ENCODE results near the gene SUCO. TPM values are rescaled to one million over a fixed set of nuclear protein-coding genes. Genes with fewer than 3 reads are reported as not detected.

SUCO gene
- total and polyA plus RNA-seq, 3 experiments from 2014 or later = 15.3 to 25.2 (median 25.1) TPM

- no peak overlapping the region for H3K27ac Mint-ChIP-seq
- Histone ChIP-seq H3K27me3 (ENCODE audit: insufficient read depth, low read length, poor library complexity, severe bottlenecking) (no peaks in the 10 kb centered on the region), H3K4me3 (ENCODE audit: low read length) (no peak overlapping the region), H3K4me1 (ENCODE audit: insufficient read depth, low read length) (no peaks in the 10 kb centered on the region), H3K36me3 (ENCODE audit: insufficient read depth, low read length) (no peaks in the 10 kb centered on the region), H3K9me3 (ENCODE audit: low read length) (no peaks in the 10 kb centered on the region), H3K27ac (ENCODE audit: low read depth, low read length) (no peak overlapping the region)
- no peaks in the 10 kb centered on the region for H3K9me3 Mint-ChIP-seq
- ChIA-PET CTCF (no interaction called here), POLR2A (no interaction called here)
- H3K36me3 Mint-ChIP-seq = peaks cover 0 to 3% (median 2%) of the 10 kb centered on the region in 3 donors
- no peak overlapping the region for H3K4me3 Mint-ChIP-seq
- no peak for DNase-seq
- H3K27me3 Mint-ChIP-seq = peaks cover 2 to 19% of the 10 kb centered on the region in 2 donors
- H3K4me1 Mint-ChIP-seq = no peaks in the 10 kb centered on the region
These were observed 25.2 kb upstream of the SUCO start for GRCh38 chr1:172507741-172508140.

GRCh38 chr1:172510479-172510878, 22.5 kb upstream of the SUCO start:
- Mint-ChIP-seq H3K4me3 (no peak overlapping the region), H3K36me3 (peaks cover 0 to 3% (median 2%) of the 10 kb centered on the region in 3 donors), H3K9me3 (no peaks in the 10 kb centered on the region), H3K4me1 (no peaks in the 10 kb centered on the region), H3K27ac (no peak overlapping the region), H3K27me3 (peaks cover 2 to 6% of the 10 kb centered on the region in 2 donors)
- Histone ChIP-seq H3K4me1 (ENCODE audit: insufficient read depth, low read length) (no peaks in the 10 kb centered on the region), H3K36me3 (ENCODE audit: insufficient read depth, low read length) (no peaks in the 10 kb centered on the region), H3K27ac (ENCODE audit: low read depth, low read length) (no peak overlapping the region), H3K9me3 (ENCODE audit: low read length) (no peaks in the 10 kb centered on the region), H3K4me3 (ENCODE audit: low read length) (no peak overlapping the region), H3K27me3 (ENCODE audit: insufficient read depth, low read length, poor library complexity, severe bottlenecking) (no peaks in the 10 kb centered on the region)
- DNase-seq = no peak
- ChIA-PET CTCF (interaction anchor here (1.4 kb wide), 1 partner anchor 17 kb away, joined by 3 read pairs; no protein-coding TSS in a partner anchor), POLR2A (interaction anchor here (0.6 kb wide), 1 partner anchor 476 kb away, joined by 3 read pairs; no protein-coding TSS in a partner anchor)

GRCh38 chr1:172512591-172512990, 20.4 kb upstream of the SUCO start:
- H3K27ac Mint-ChIP-seq = no peak overlapping the region
- Histone ChIP-seq H3K27me3 (ENCODE audit: insufficient read depth, low read length, poor library complexity, severe bottlenecking) (no peaks in the 10 kb centered on the region), H3K4me1 (ENCODE audit: insufficient read depth, low read length) (no peaks in the 10 kb centered on the region), H3K9me3 (ENCODE audit: low read length) (no peaks in the 10 kb centered on the region), H3K27ac (ENCODE audit: low read depth, low read length) (no peak overlapping the region), H3K36me3 (ENCODE audit: insufficient read depth, low read length) (no peaks in the 10 kb centered on the region), H3K4me3 (ENCODE audit: low read length) (no peak overlapping the region)
- no peak for DNase-seq
- CTCF ChIA-PET = no interaction called here
- no peak overlapping the region for H3K4me3 Mint-ChIP-seq
- POLR2A ChIA-PET = no interaction called here
- no peaks in the 10 kb centered on the region for H3K9me3 Mint-ChIP-seq
- H3K27me3 Mint-ChIP-seq = peaks cover 0 to 6% of the 10 kb centered on the region in 2 donors
- H3K36me3 Mint-ChIP-seq = peaks cover 0 to 3% (median 2%) of the 10 kb centered on the region in 3 donors
- H3K4me1 Mint-ChIP-seq = no peaks in the 10 kb centered on the region

DNA sequence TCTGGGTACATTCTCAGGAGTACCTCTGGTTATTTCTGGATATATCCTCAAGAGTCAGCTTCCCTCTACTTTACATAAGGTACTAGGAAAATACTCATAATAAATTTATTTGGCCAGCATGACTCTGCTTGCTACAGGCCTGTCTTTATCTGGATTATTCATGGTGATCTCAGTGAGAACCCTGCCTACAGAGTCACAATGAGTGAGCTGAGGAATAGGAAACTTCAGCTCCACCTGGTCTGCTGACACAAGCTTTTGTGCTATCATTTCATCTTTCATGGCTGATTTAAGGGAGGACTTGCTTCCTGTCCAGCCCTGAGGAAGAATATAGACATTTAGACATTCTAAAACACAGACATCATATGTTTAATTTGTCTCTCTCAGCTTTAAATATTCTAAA, 19.5 kb upstream of the SUCO start:
- no peaks in the 10 kb centered on the region for H3K27me3 ChIP-seq (ENCODE audit: insufficient read depth, low read length, poor library complexity, severe bottlenecking)
- no peaks in the 10 kb centered on the region for H3K9me3 Mint-ChIP-seq
- no peaks in the 10 kb centered on the region for H3K36me3 ChIP-seq (ENCODE audit: insufficient read depth, low read length)
- H3K36me3 Mint-ChIP-seq = peaks cover 0 to 3% (median 2%) of the 10 kb centered on the region in 3 donors
- DNase-seq = no peak
- no peak overlapping the region for H3K27ac ChIP-seq (ENCODE audit: low read depth, low read length)
- H3K27ac Mint-ChIP-seq = no peak overlapping the region
- ChIA-PET POLR2A (interaction anchor here (0.8 kb wide), 1 partner anchor 17 kb away, joined by 3 read pairs; no protein-coding TSS in a partner anchor), CTCF (no interaction called here)
- no peak overlapping the region for H3K4me3 Mint-ChIP-seq
- no peaks in the 10 kb centered on the region for H3K4me1 ChIP-seq (ENCODE audit: insufficient read depth, low read length)
- no peaks in the 10 kb centered on the region for H3K9me3 ChIP-seq (ENCODE audit: low read length)
- peaks cover 0 to 2% of the 10 kb centered on the region in 2 donors for H3K27me3 Mint-ChIP-seq
- no peak overlapping the region for H3K4me3 ChIP-seq (ENCODE audit: low read length)
- no peaks in the 10 kb centered on the region for H3K4me1 Mint-ChIP-seq

GRCh38 chr1:172514108-172514507, 18.8 kb upstream of the SUCO start:
- ChIA-PET POLR2A (interaction anchor here (0.8 kb wide), 1 partner anchor 17 kb away, joined by 3 read pairs; no protein-coding TSS in a partner anchor), CTCF (no interaction called here)
- H3K36me3 Mint-ChIP-seq = peaks cover 0 to 3% (median 2%) of the 10 kb centered on the region in 3 donors
- H3K27ac Mint-ChIP-seq = no peak overlapping the region
- H3K36me3 ChIP-seq (ENCODE audit: insufficient read depth, low read length) = no peaks in the 10 kb centered on the region
- H3K4me3 Mint-ChIP-seq = no peak overlapping the region
- H3K4me1 Mint-ChIP-seq = no peaks in the 10 kb centered on the region
- H3K4me3 ChIP-seq (ENCODE audit: low read length) = no peak overlapping the region
- no peaks in the 10 kb centered on the region for H3K27me3 Mint-ChIP-seq
- no peaks in the 10 kb centered on the region for H3K27me3 ChIP-seq (ENCODE audit: insufficient read depth, low read length, poor library complexity, severe bottlenecking)
- no peaks in the 10 kb centered on the region for H3K4me1 ChIP-seq (ENCODE audit: insufficient read depth, low read length)
- no peaks in the 10 kb centered on the region for H3K9me3 ChIP-seq (ENCODE audit: low read length)
- DNase-seq = no peak
- no peaks in the 10 kb centered on the region for H3K9me3 Mint-ChIP-seq
- no peak overlapping the region for H3K27ac ChIP-seq (ENCODE audit: low read depth, low read length)

DNA sequence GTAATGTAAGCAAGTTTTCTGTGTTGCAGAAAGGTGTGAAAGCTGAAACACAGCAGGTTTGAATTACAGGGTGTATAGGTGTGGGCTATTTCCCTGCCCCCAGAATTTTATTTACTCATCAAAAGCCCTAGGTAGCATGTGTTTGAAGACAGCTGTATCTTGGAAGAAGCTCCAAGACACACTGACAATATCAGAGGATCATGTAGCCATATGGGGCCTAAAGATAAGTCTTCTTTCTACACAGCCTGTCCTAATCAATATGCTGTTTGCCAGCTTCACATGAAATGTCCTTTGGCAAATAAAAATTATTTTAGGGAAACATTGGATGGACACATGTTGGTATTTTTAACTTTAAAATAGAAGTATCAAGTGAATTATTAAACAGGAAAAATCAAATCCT, 17.5 kb upstream of the SUCO start:
- H3K27me3 Mint-ChIP-seq = no peaks in the 10 kb centered on the region
- no peak overlapping the region for H3K4me3 ChIP-seq (ENCODE audit: low read length)
- CTCF ChIA-PET = no interaction called here
- no peaks in the 10 kb centered on the region for H3K36me3 ChIP-seq (ENCODE audit: insufficient read depth, low read length)
- H3K27ac ChIP-seq (ENCODE audit: low read depth, low read length) = no peak overlapping the region
- no peak overlapping the region for H3K4me3 Mint-ChIP-seq
- no peaks in the 10 kb centered on the region for H3K36me3 Mint-ChIP-seq
- no peaks in the 10 kb centered on the region for H3K9me3 ChIP-seq (ENCODE audit: low read length)
- H3K9me3 Mint-ChIP-seq = no peaks in the 10 kb centered on the region
- POLR2A ChIA-PET = no interaction called here
- H3K4me1 ChIP-seq (ENCODE audit: insufficient read depth, low read length) = no peaks in the 10 kb centered on the region
- H3K27ac Mint-ChIP-seq = no peak overlapping the region
- H3K27me3 ChIP-seq (ENCODE audit: insufficient read depth, low read length, poor library complexity, severe bottlenecking) = no peaks in the 10 kb centered on the region
- DNase-seq = no peak
- no peaks in the 10 kb centered on the region for H3K4me1 Mint-ChIP-seq

DNA sequence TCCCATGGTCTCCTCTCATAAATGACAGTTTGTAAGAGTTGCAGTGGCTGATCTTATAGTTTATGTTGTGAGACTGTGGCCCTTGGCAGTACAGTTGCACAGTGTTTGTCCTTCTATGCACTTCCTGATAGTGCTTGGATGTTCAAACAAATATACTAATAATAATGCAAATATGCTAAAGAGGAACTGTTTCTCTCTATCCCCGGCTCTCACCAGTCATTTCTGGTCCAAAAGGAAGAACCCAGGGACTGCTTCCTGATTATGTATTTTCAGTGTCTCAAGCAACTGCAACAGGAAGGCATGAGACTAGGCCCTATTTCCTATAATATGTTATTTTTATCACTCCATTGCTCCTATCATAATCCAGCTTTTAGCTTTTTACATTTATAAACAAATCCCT, 17.0 kb upstream of the SUCO start:
- no peak overlapping the region for H3K4me3 Mint-ChIP-seq
- H3K27me3 Mint-ChIP-seq = no peaks in the 10 kb centered on the region
- Histone ChIP-seq H3K36me3 (ENCODE audit: insufficient read depth, low read length) (no peaks in the 10 kb centered on the region), H3K9me3 (ENCODE audit: low read length) (no peaks in the 10 kb centered on the region), H3K27ac (ENCODE audit: low read depth, low read length) (no peak overlapping the region), H3K4me1 (ENCODE audit: insufficient read depth, low read length) (no peaks in the 10 kb centered on the region), H3K4me3 (ENCODE audit: low read length) (no peak overlapping the region), H3K27me3 (ENCODE audit: insufficient read depth, low read length, poor library complexity, severe bottlenecking) (no peaks in the 10 kb centered on the region)
- no peak for DNase-seq
- no peaks in the 10 kb centered on the region for H3K9me3 Mint-ChIP-seq
- ChIA-PET CTCF (no interaction called here), POLR2A (no interaction called here)
- no peak overlapping the region for H3K27ac Mint-ChIP-seq
- no peaks in the 10 kb centered on the region for H3K4me1 Mint-ChIP-seq
- no peaks in the 10 kb centered on the region for H3K36me3 Mint-ChIP-seq

GRCh38 chr1:172517081-172517480, 15.9 kb upstream of the SUCO start:
- DNase-seq = no peak
- Mint-ChIP-seq H3K4me3 (no peak overlapping the region), H3K9me3 (no peaks in the 10 kb centered on the region), H3K36me3 (no peaks in the 10 kb centered on the region), H3K27ac (no peak overlapping the region), H3K27me3 (no peaks in the 10 kb centered on the region), H3K4me1 (no peaks in the 10 kb centered on the region)
- POLR2A ChIA-PET = no interaction called here
- Histone ChIP-seq H3K4me3 (ENCODE audit: low read length) (no peak overlapping the region), H3K36me3 (ENCODE audit: insufficient read depth, low read length) (no peaks in the 10 kb centered on the region), H3K9me3 (ENCODE audit: low read length) (no peaks in the 10 kb centered on the region), H3K27me3 (ENCODE audit: insufficient read depth, low read length, poor library complexity, severe bottlenecking) (no peaks in the 10 kb centered on the region), H3K27ac (ENCODE audit: low read depth, low read length) (no peak overlapping the region), H3K4me1 (ENCODE audit: insufficient read depth, low read length) (no peaks in the 10 kb centered on the region)
- CTCF ChIA-PET = no interaction called here

- H3K9me3 Mint-ChIP-seq = no peaks in the 10 kb centered on the region
- H3K27ac Mint-ChIP-seq = no peak overlapping the region
- no peaks in the 10 kb centered on the region for H3K4me1 Mint-ChIP-seq
- Histone ChIP-seq H3K36me3 (ENCODE audit: insufficient read depth, low read length) (no peaks in the 10 kb centered on the region), H3K27me3 (ENCODE audit: insufficient read depth, low read length, poor library complexity, severe bottlenecking) (no peaks in the 10 kb centered on the region), H3K4me1 (ENCODE audit: insufficient read depth, low read length) (no peaks in the 10 kb centered on the region), H3K9me3 (ENCODE audit: low read length) (no peaks in the 10 kb centered on the region), H3K4me3 (ENCODE audit: low read length) (no peak overlapping the region), H3K27ac (ENCODE audit: low read depth, low read length) (no peak overlapping the region)
- H3K36me3 Mint-ChIP-seq = no peaks in the 10 kb centered on the region
- H3K4me3 Mint-ChIP-seq = no peak overlapping the region
- CTCF ChIA-PET = interaction anchor here (1.7 kb wide), 1 partner anchor 15 kb away, joined by 5 read pairs; the partner anchor contains the start of gene SUCO
- no peak for DNase-seq
- POLR2A ChIA-PET = no interaction called here
- H3K27me3 Mint-ChIP-seq = no peaks in the 10 kb centered on the region
These were observed 15.4 kb upstream of the SUCO start for GRCh38 chr1:172517545-172517944.

Measured in CD8-positive, alpha-beta memory T cell (primary cell).